OCI-LY3 (cell line): ENCODE measurements around the gene GUCY1B1.

ENCODE experiments used
- CTCF ChIP-seq: fragments of 200-600, 300-600 bp; sonication (generic); IDR thresholded peaks from 2 replicates; pipeline ENCODE4 v1.5.1; 2014; ENCODE audit warnings: antibody characterized with exemption, low read length, low read depth
- EZH2phosphoT487 ChIP-seq: fragments of 200-600 bp; shearing (Covaris generic); IDR thresholded peaks from 2 replicates; pipeline ENCODE4 v1.6.1; 2018; ENCODE audit warnings: antibody characterized with exemption, mixed run types, low read depth

GRCh38 chr4:155780775-155781174 is 22.0 kb downstream of the GUCY1B1 start:
- TF ChIP-seq CTCF (no peak), EZH2phosphoT487 (no peak)
